NT2/D1 (cell line): ENCODE measurements around the gene FREY1.

Experiments used
- SUZ12 ChIP-seq: IDR thresholded peaks from 2 replicates; pipeline ENCODE4 v1.6.1; 2011; ENCODE audit not compliant: insufficient read length, insufficient read depth; ENCODE audit errors: extremely low read depth
- YY1 ChIP-seq: IDR thresholded peaks from 2 replicates; pipeline ENCODE4 v1.6.1; 2011; ENCODE audit not compliant: insufficient read length, insufficient read depth
- ZNF274 ChIP-seq: IDR thresholded peaks from 2 replicates; pipeline ENCODE4 v1.6.1; 2011; ENCODE audit warnings: mild to moderate bottlenecking, low read depth, low read length

DNA sequence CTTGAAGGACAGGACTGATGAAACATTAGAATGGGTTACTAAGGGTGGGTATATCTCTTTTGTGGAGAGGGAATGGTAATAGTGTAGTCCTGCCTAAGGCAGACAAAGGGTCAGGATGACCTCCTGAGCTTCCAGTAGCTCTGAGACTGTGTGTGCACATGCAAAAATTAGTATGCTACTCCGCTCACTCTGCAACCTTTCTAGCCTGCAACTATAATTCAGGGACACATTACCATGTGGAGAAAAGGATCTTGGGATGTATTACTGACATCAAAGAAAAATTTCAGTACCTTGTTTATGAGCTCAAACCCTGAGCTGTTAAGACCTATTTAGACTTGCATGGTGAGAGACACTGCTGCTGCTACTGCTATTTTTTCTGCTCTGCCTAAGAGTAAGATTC lies 40.8 kb upstream of the FREY1 start:
- no peak for TF ChIP-seq YY1
- no peak for TF ChIP-seq ZNF274
- no peak for TF ChIP-seq SUZ12
